Liver (tissue), 3 donors: ENCODE results near the gene KIAA0586.

ENCODE experiments used
- CTCF ChIP-seq: fragments of 150-350 bp; IDR thresholded peaks from 2 replicates; pipeline ENCODE4 v1.5.1; 2017; ENCODE audit warnings: improper control_type of control experiment, low read depth, low read length; ENCODE audit not compliant: missing input control
- MAX ChIP-seq: IDR thresholded peaks from 2 replicates; pipeline ENCODE4 v1.6.1; 2016; ENCODE audit warnings: antibody characterized with exemption
- RAD21 ChIP-seq, 2 donors: IDR thresholded peaks; 2 replicates each; pipeline ENCODE4 v1.6.1; 2016; ENCODE audit warnings: antibody characterized with exemption in 2 of 2, mild to moderate bottlenecking in 2 of 2
- donor health status: healthy.
- donor health status: healthy.

- TF ChIP-seq RAD21 (IDR thresholded peaks at IDR 0.05), result no peak
- TF ChIP-seq CTCF, result no peak
- TF ChIP-seq MAX, result no peak
These were observed 128.1 kb downstream of the KIAA0586 start for GRCh38 chr14:58555647-58556046.
